OCI-LY3 (cell line): ENCODE results near the gene ZSWIM6.

Experiments
- H2AFZ ChIP-seq: fragments of 200-600, 300-600 bp; shearing (Covaris generic); 2 replicates; pipeline ENCODE4 v1.6.0; 2014; ENCODE audit warnings: antibody characterized with exemption, low read depth, low read length
- H3K27ac ChIP-seq: fragments of 200-600, 300-600 bp; sonication (generic); 2 replicates; pipeline ENCODE4 v1.5.1; 2014; ENCODE audit warnings: mild to moderate bottlenecking, low read length, moderate library complexity, mixed read lengths
- H3K27me3 ChIP-seq: fragments of 200-600, 300-600 bp; sonication (generic); 2 replicates; pipeline ENCODE4 v1.6.1; 2014; ENCODE audit warnings: low read depth, low read length, mixed read lengths
- H3K36me3 ChIP-seq: fragments of 200-600, 300-600 bp; sonication (generic); replicated peaks from 2 replicates; pipeline ENCODE3; 2014; ENCODE audit warnings: low read depth, low read length, mixed read lengths
- H3K4me1 ChIP-seq: fragments of 300-600, 200-600 bp; sonication (generic); 2 replicates; pipeline ENCODE4 v1.6.1; 2014; ENCODE audit warnings: low read length, mixed read lengths
- H3K4me2 ChIP-seq: fragments of 200-600, 300-600 bp; sonication (generic); 2 replicates; pipeline ENCODE4 v1.6.1; 2014; ENCODE audit warnings: low read length, mixed read lengths
- H3K4me3 ChIP-seq: fragments of 300-600, 200-600 bp; sonication (generic); 2 replicates; pipeline ENCODE4 v1.5.1; 2014; ENCODE audit warnings: antibody characterized with exemption, mild to moderate bottlenecking, low read length, moderate library complexity
- H3K79me2 ChIP-seq: fragments of 300-600, 200-600 bp; shearing (Covaris generic); 2 replicates; pipeline ENCODE4 v1.6.1; 2014; ENCODE audit warnings: mild to moderate bottlenecking, low read length, mixed read lengths
- H3K9ac ChIP-seq: fragments of 300-600, 200-600 bp; shearing (Covaris generic); 2 replicates; pipeline ENCODE4 v1.6.0; 2014; ENCODE audit warnings: mild to moderate bottlenecking, low read length, moderate library complexity
- H3K9me3 ChIP-seq: fragments of 200-600, 300-600 bp; shearing (Covaris generic); 2 replicates; pipeline ENCODE4 v1.6.1; 2014; ENCODE audit warnings: low read length, mixed read lengths; ENCODE audit not compliant: insufficient read depth
- H4K20me1 ChIP-seq: fragments of 200-600, 300-600 bp; sonication (generic); 2 replicates; pipeline ENCODE4 v1.6.1; 2016; ENCODE audit warnings: low read length, mixed read lengths; ENCODE audit not compliant: insufficient read depth
- CTCF ChIP-seq: fragments of 200-600, 300-600 bp; sonication (generic); IDR thresholded peaks from 2 replicates; pipeline ENCODE4 v1.5.1; 2014; ENCODE audit warnings: antibody characterized with exemption, low read length, low read depth
- EZH2phosphoT487 ChIP-seq: fragments of 200-600 bp; shearing (Covaris generic); IDR thresholded peaks from 2 replicates; pipeline ENCODE4 v1.6.1; 2018; ENCODE audit warnings: antibody characterized with exemption, mixed run types, low read depth

The ZSWIM6 gene

GRCh38 chr5:61498121-61498520 is 166.1 kb downstream of the ZSWIM6 start:
- Histone ChIP-seq H3K27me3 (no peaks in the 10 kb centered on the region), H3K9me3 (no peaks in the 10 kb centered on the region), H3K79me2 (no peaks in the 10 kb centered on the region), H3K27ac (no peak overlapping the region), H2AFZ (no peak overlapping the region), H4K20me1 (no peaks in the 10 kb centered on the region), H3K36me3 (no peaks in the 10 kb centered on the region), H3K4me2 (no peak overlapping the region), H3K9ac (no peak overlapping the region), H3K4me1 (no peaks in the 10 kb centered on the region), H3K4me3 (no peak overlapping the region)
- TF ChIP-seq EZH2phosphoT487 = no peak
- no peak for TF ChIP-seq CTCF

- H4K20me1 ChIP-seq = no peaks in the 10 kb centered on the region
- no peaks in the 10 kb centered on the region for H3K79me2 ChIP-seq
- H3K27me3 ChIP-seq = no peaks in the 10 kb centered on the region
- no peaks in the 10 kb centered on the region for H3K4me1 ChIP-seq
- H3K4me2 ChIP-seq = no peak overlapping the region
- H3K4me3 ChIP-seq = no peak overlapping the region
- H3K9me3 ChIP-seq = no peaks in the 10 kb centered on the region
- TF ChIP-seq CTCF (no peak), EZH2phosphoT487 (no peak)
- H3K27ac ChIP-seq = no peak overlapping the region
- no peaks in the 10 kb centered on the region for H3K36me3 ChIP-seq
- H3K9ac ChIP-seq = no peak overlapping the region
- H2AFZ ChIP-seq = no peak overlapping the region
These were observed 169.9 kb downstream of the ZSWIM6 start for GRCh38 chr5:61501971-61502370.

- Histone ChIP-seq H2AFZ (no peak overlapping the region), H4K20me1 (no peaks in the 10 kb centered on the region), H3K4me2 (no peak overlapping the region), H3K4me3 (no peak overlapping the region), H3K27ac (no peak overlapping the region), H3K36me3 (no peaks in the 10 kb centered on the region), H3K27me3 (no peaks in the 10 kb centered on the region), H3K9ac (no peak overlapping the region), H3K9me3 (no peaks in the 10 kb centered on the region), H3K4me1 (no peaks in the 10 kb centered on the region), H3K79me2 (no peaks in the 10 kb centered on the region)
- TF ChIP-seq CTCF (no peak), EZH2phosphoT487 (no peak)
These were observed 172.2 kb downstream of the ZSWIM6 start for GRCh38 chr5:61504143-61504770.

- Histone ChIP-seq H3K36me3 (no peaks in the 10 kb centered on the region), H2AFZ (no peak overlapping the region), H3K4me3 (no peak overlapping the region), H3K9me3 (no peaks in the 10 kb centered on the region), H3K27ac (no peak overlapping the region), H3K4me2 (no peak overlapping the region), H3K79me2 (no peaks in the 10 kb centered on the region), H4K20me1 (no peaks in the 10 kb centered on the region), H3K4me1 (no peaks in the 10 kb centered on the region), H3K9ac (no peak overlapping the region), H3K27me3 (no peaks in the 10 kb centered on the region)
- TF ChIP-seq CTCF (no peak), EZH2phosphoT487 (no peak)
These were observed 173.2 kb downstream of the ZSWIM6 start for GRCh38 chr5:61505281-61505680.
